ENCODE measurements around the gene CDC42EP1. TPM values are rescaled to one million over a fixed set of nuclear protein-coding genes. Genes with fewer than 3 reads are reported as not detected.

The CDC42EP1 gene
- total and polyA plus RNA-seq, 2 experiments from 2014 or later = 7.7 to 10.2 TPM

DNA sequence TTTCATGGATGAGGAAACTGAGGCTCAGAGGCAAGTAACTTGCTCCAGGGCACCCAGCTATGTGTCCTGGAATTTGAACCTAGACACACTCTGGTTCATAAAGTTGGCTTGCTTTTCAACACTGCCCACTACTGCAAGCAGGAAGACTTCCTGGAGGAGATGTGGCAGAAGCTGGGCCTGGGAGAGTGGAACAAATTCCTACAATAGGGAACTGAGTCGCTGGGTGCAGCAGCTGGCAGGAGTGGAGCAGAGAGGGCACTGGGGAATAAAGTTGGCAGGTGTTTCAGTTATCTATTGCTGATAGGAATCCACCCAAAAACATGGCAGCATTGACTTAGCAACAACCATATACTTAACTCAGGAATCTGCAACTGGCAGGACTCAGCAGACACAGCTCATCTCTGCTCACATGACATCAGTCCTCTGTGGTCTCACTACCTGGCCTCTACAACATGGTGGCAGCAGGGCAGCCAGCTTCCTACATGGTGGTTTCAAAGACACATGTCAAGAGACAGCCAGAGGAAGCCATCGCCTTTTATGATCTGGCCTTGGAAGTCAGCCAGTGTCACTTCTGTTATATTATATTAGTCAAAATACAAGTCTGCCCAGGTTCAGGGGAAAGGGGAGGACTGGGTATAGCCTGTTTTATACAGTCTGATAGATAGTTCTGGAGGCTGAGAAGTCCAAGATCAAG lies 30.5 kb upstream of the CDC42EP1 start:
- no peak overlapping the region for H3K4me2 ChIP-seq
- Mint-ChIP-seq H3K9me3 (no peaks in the 10 kb centered on the region; the same call in 2 of the 3 replicates), H3K36me3 (ENCODE audit: low read depth) (no peaks in the 10 kb centered on the region), H3K4me3 (no peak overlapping the region), H3K27me3 (ENCODE audit: insufficient read depth, low read depth, poor library complexity) (peaks cover 3% of the 10 kb centered on the region), H3K27ac (no peak overlapping the region), H3K4me1 (no peaks in the 10 kb centered on the region)
- no peaks in the 10 kb centered on the region for H3F3A ChIP-seq (replicated peaks; ENCODE audit: low read depth)
- H3K27ac ChIP-seq (ENCODE audit: low read depth) = no peak overlapping the region
- no peaks in the 10 kb centered on the region for H3K79me2 ChIP-seq (replicated peaks; ENCODE audit: insufficient read depth)
- TF ChIP-seq POLR2AphosphoS5 (IDR thresholded peaks at IDR 0.05; ENCODE audit: low read depth) (no peak), JUNB (IDR thresholded peaks at IDR 0.05; ENCODE audit: unreplicated experiment) (no peak), EZH2phosphoT487 (IDR thresholded peaks at IDR 0.05; ENCODE audit: unreplicated experiment) (no peak)
- no peaks in the 10 kb centered on the region for H3K4me1 ChIP-seq (ENCODE audit: insufficient read depth)
- no peaks in the 10 kb centered on the region for H3K36me3 ChIP-seq (ENCODE audit: insufficient read depth)
- ATAC-seq = no peak
- H3K9me2 ChIP-seq (ENCODE audit: insufficient read depth) = no peaks in the 10 kb centered on the region
- H3K4me3 ChIP-seq = no peak overlapping the region
- H2AFZ ChIP-seq = no peak overlapping the region
- no peak for DNase-seq (ENCODE audit: low spot score)
- no peaks in the 10 kb centered on the region for H4K20me1 ChIP-seq (replicated peaks; ENCODE audit: insufficient read depth)
- no peaks in the 10 kb centered on the region for H3K27me3 ChIP-seq (ENCODE audit: insufficient read depth)

- Histone ChIP-seq H3K4me3 (no peak overlapping the region), H3K36me3 (ENCODE audit: insufficient read depth) (no peaks in the 10 kb centered on the region), H3F3A (replicated peaks; ENCODE audit: low read depth) (no peaks in the 10 kb centered on the region), H3K79me2 (replicated peaks; ENCODE audit: insufficient read depth) (no peaks in the 10 kb centered on the region), H3K27me3 (ENCODE audit: insufficient read depth) (no peaks in the 10 kb centered on the region), H3K4me1 (ENCODE audit: insufficient read depth) (no peaks in the 10 kb centered on the region), H3K9me2 (ENCODE audit: insufficient read depth) (no peaks in the 10 kb centered on the region), H3K4me2 (no peak overlapping the region), H2AFZ (no peak overlapping the region), H4K20me1 (replicated peaks; ENCODE audit: insufficient read depth) (no peaks in the 10 kb centered on the region), H3K27ac (ENCODE audit: low read depth) (no peak overlapping the region)
- Mint-ChIP-seq H3K9me3 (no peaks in the 10 kb centered on the region; the same call in 2 of the 3 replicates), H3K4me3 (no peak overlapping the region), H3K27me3 (ENCODE audit: insufficient read depth, low read depth, poor library complexity) (peaks cover 6% of the 10 kb centered on the region), H3K4me1 (peaks cover 5% of the 10 kb centered on the region), H3K36me3 (ENCODE audit: low read depth) (no peaks in the 10 kb centered on the region), H3K27ac (no peak overlapping the region)
- DNase-seq (ENCODE audit: low spot score) (no peak), ATAC-seq (no peak)
- TF ChIP-seq ZNF114 (CRISPR knock-in tag; IDR thresholded peaks at IDR 0.05) (no peak), EZH2phosphoT487 (IDR thresholded peaks at IDR 0.05; ENCODE audit: unreplicated experiment) (no peak), JUNB (IDR thresholded peaks at IDR 0.05; ENCODE audit: unreplicated experiment) (no peak)
- TF ChIP-seq, protein P1, sequence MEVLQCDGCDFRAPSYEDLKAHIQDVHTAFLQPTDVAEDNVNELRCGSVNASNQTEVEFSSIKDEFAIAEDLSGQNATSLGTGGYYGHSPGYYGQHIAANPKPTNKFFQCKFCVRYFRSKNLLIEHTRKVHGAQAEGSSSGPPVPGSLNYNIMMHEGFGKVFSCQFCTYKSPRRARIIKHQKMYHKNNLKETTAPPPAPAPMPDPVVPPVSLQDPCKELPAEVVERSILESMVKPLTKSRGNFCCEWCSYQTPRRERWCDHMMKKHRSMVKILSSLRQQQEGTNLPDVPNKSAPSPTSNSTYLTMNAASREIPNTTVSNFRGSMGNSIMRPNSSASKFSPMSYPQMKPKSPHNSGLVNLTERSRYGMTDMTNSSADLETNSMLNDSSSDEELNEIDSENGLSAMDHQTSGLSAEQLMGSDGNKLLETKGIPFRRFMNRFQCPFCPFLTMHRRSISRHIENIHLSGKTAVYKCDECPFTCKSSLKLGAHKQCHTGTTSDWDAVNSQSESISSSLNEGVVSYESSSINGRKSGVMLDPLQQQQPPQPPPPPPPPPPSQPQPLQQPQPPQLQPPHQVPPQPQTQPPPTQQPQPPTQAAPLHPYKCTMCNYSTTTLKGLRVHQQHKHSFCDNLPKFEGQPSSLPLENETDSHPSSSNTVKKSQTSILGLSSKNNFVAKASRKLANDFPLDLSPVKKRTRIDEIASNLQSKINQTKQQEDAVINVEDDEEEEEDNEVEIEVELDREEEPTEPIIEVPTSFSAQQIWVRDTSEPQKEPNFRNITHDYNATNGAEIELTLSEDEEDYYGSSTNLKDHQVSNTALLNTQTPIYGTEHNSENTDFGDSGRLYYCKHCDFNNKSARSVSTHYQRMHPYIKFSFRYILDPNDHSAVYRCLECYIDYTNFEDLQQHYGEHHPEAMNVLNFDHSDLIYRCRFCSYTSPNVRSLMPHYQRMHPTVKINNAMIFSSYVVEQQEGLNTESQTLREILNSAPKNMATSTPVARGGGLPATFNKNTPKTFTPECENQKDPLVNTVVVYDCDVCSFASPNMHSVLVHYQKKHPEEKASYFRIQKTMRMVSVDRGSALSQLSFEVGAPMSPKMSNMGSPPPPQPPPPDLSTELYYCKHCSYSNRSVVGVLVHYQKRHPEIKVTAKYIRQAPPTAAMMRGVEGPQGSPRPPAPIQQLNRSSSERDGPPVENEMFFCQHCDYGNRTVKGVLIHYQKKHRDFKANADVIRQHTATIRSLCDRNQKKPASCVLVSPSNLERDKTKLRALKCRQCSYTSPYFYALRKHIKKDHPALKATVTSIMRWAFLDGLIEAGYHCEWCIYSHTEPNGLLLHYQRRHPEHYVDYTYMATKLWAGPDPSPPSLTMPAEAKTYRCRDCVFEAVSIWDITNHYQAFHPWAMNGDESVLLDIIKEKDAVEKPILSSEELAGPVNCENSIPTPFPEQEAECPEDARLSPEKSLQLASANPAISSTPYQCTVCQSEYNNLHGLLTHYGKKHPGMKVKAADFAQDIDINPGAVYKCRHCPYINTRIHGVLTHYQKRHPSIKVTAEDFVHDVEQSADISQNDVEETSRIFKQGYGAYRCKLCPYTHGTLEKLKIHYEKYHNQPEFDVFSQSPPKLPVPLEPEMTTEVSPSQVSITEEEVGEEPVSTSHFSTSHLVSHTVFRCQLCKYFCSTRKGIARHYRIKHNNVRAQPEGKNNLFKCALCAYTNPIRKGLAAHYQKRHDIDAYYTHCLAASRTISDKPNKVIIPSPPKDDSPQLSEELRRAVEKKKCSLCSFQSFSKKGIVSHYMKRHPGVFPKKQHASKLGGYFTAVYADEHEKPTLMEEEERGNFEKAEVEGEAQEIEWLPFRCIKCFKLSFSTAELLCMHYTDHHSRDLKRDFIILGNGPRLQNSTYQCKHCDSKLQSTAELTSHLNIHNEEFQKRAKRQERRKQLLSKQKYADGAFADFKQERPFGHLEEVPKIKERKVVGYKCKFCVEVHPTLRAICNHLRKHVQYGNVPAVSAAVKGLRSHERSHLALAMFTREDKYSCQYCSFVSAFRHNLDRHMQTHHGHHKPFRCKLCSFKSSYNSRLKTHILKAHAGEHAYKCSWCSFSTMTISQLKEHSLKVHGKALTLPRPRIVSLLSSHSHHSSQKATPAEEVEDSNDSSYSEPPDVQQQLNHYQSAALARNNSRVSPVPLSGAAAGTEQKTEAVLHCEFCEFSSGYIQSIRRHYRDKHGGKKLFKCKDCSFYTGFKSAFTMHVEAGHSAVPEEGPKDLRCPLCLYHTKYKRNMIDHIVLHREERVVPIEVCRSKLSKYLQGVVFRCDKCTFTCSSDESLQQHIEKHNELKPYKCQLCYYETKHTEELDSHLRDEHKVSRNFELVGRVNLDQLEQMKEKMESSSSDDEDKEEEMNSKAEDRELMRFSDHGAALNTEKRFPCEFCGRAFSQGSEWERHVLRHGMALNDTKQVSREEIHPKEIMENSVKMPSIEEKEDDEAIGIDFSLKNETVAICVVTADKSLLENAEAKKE (CRISPR knock-in tag; IDR thresholded peaks at IDR 0.05) = no peak
- TF ChIP-seq, protein P2, sequence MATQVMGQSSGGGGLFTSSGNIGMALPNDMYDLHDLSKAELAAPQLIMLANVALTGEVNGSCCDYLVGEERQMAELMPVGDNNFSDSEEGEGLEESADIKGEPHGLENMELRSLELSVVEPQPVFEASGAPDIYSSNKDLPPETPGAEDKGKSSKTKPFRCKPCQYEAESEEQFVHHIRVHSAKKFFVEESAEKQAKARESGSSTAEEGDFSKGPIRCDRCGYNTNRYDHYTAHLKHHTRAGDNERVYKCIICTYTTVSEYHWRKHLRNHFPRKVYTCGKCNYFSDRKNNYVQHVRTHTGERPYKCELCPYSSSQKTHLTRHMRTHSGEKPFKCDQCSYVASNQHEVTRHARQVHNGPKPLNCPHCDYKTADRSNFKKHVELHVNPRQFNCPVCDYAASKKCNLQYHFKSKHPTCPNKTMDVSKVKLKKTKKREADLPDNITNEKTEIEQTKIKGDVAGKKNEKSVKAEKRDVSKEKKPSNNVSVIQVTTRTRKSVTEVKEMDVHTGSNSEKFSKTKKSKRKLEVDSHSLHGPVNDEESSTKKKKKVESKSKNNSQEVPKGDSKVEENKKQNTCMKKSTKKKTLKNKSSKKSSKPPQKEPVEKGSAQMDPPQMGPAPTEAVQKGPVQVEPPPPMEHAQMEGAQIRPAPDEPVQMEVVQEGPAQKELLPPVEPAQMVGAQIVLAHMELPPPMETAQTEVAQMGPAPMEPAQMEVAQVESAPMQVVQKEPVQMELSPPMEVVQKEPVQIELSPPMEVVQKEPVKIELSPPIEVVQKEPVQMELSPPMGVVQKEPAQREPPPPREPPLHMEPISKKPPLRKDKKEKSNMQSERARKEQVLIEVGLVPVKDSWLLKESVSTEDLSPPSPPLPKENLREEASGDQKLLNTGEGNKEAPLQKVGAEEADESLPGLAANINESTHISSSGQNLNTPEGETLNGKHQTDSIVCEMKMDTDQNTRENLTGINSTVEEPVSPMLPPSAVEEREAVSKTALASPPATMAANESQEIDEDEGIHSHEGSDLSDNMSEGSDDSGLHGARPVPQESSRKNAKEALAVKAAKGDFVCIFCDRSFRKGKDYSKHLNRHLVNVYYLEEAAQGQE (IDR thresholded peaks at IDR 0.05; ENCODE audit: unreplicated experiment) = no peak
Observed at GRCh38 chr22:37533995-37534394, 26.3 kb upstream of the CDC42EP1 start.
